Measurements from ENCODE around the gene KAT7. TPM values are rescaled to one million over a fixed set of nuclear protein-coding genes. Genes with fewer than 3 reads are reported as not detected.

Gene KAT7
- total RNA-seq, 1 donor from 2014 or later = 33.1 TPM

GRCh38 chr17:49862781-49863331 is 74.4 kb downstream of the KAT7 start:
- no peak for TF ChIP-seq CTCF (IDR thresholded peaks at IDR 0.05)
- H3K27me3 Mint-ChIP-seq (ENCODE audit: low read depth) = peaks cover 16% of the 10 kb centered on the region
- no peak overlapping the region for H3K27ac Mint-ChIP-seq (ENCODE audit: unreplicated experiment)

GRCh38 chr17:49866019-49866380 is 77.5 kb downstream of the KAT7 start:
- Mint-ChIP-seq H3K36me3 (ENCODE audit: low read depth) (peaks cover 4% of the 10 kb centered on the region), H3K4me3 (ENCODE audit: unreplicated experiment) (no peak overlapping the region), H3K9me3 (ENCODE audit: low read depth) (no peaks in the 10 kb centered on the region), H3K27me3 (ENCODE audit: low read depth) (peaks cover 20% of the 10 kb centered on the region), H3K27ac (ENCODE audit: unreplicated experiment) (no peak overlapping the region), H3K4me1 (ENCODE audit: low read depth) (peaks cover 5% of the 10 kb centered on the region)
- DNase-seq (ENCODE audit: low spot score) = no peak
- TF ChIP-seq CTCF (IDR thresholded peaks at IDR 0.05) = no peak

More at GRCh38 chr17:49862781-49863331, 74.4 kb downstream of the KAT7 start:
- Mint-ChIP-seq H3K9me3 (ENCODE audit: low read depth) (no peaks in the 10 kb centered on the region), H3K4me3 (ENCODE audit: unreplicated experiment) (no peak overlapping the region), H3K4me1 (ENCODE audit: low read depth) (peaks cover 5% of the 10 kb centered on the region), H3K36me3 (ENCODE audit: low read depth) (peaks cover 4% of the 10 kb centered on the region)
- no peak for DNase-seq (ENCODE audit: low spot score)

GRCh38 chr17:49866882-49867413 is 78.5 kb downstream of the KAT7 start:
- no peak overlapping the region for H3K27ac Mint-ChIP-seq (ENCODE audit: unreplicated experiment)
- peaks cover 5% of the 10 kb centered on the region for H3K4me1 Mint-ChIP-seq (ENCODE audit: low read depth)
- no peak for TF ChIP-seq CTCF (IDR thresholded peaks at IDR 0.05)
- H3K4me3 Mint-ChIP-seq (ENCODE audit: unreplicated experiment) = no peak overlapping the region
- peaks cover 16% of the 10 kb centered on the region for H3K27me3 Mint-ChIP-seq (ENCODE audit: low read depth)
- H3K36me3 Mint-ChIP-seq (ENCODE audit: low read depth) = peaks cover 4% of the 10 kb centered on the region
- DNase-seq (ENCODE audit: low spot score) = no peak
- no peaks in the 10 kb centered on the region for H3K9me3 Mint-ChIP-seq (ENCODE audit: low read depth)

- peaks cover 4% of the 10 kb centered on the region for H3K36me3 Mint-ChIP-seq (ENCODE audit: low read depth)
- peaks cover 5% of the 10 kb centered on the region for H3K4me1 Mint-ChIP-seq (ENCODE audit: low read depth)
- no peaks in the 10 kb centered on the region for H3K9me3 Mint-ChIP-seq (ENCODE audit: low read depth)
- TF ChIP-seq CTCF (IDR thresholded peaks at IDR 0.05) = no peak
- no peak overlapping the region for H3K4me3 Mint-ChIP-seq (ENCODE audit: unreplicated experiment)
- no peak overlapping the region for H3K27ac Mint-ChIP-seq (ENCODE audit: unreplicated experiment)
- no peak for DNase-seq (ENCODE audit: low spot score)
- peaks cover 16% of the 10 kb centered on the region for H3K27me3 Mint-ChIP-seq (ENCODE audit: low read depth)
These were observed 80.5 kb downstream of the KAT7 start for GRCh38 chr17:49869038-49869374.

GRCh38 chr17:49870298-49870697 is 81.8 kb downstream of the KAT7 start:
- no peaks in the 10 kb centered on the region for H3K9me3 Mint-ChIP-seq (ENCODE audit: low read depth)
- peaks cover 5% of the 10 kb centered on the region for H3K4me1 Mint-ChIP-seq (ENCODE audit: low read depth)
- H3K36me3 Mint-ChIP-seq (ENCODE audit: low read depth) = peaks cover 4% of the 10 kb centered on the region
- DNase-seq (ENCODE audit: low spot score) = no peak
- no peak for TF ChIP-seq CTCF (IDR thresholded peaks at IDR 0.05)
- no peak overlapping the region for H3K27ac Mint-ChIP-seq (ENCODE audit: unreplicated experiment)
- H3K4me3 Mint-ChIP-seq (ENCODE audit: unreplicated experiment) = no peak overlapping the region
- H3K27me3 Mint-ChIP-seq (ENCODE audit: low read depth) = peaks cover 23% of the 10 kb centered on the region
